Aorta (tissue), 5 donors: Measurements from ENCODE around the gene DYNC2LI1. TPM values are rescaled to one million over a fixed set of nuclear protein-coding genes. Genes with fewer than 3 reads are reported as not detected.

Source experiments
- ATAC-seq: fragments of 200-7000 bp; cut with Tn5 transposase; one replicate; pipeline ENCODE4 v1.9.1; 2022; ENCODE audit warnings: moderate library complexity; ENCODE audit not compliant: low FRiP score
- DNase-seq, 2 donors: peaks; one replicate each; pipeline ENCODE4 v3.0.0-alpha.2; 2020
- H3K27ac ChIP-seq, 2 donors: one replicate each; pipeline ENCODE4 v1.5.1; 2013; ENCODE audit warnings: low read length in 2 of 2, mild to moderate bottlenecking in 2 of 2, moderate library complexity in 2 of 2, control low read depth in 1 of 2, inconsistent platforms in 1 of 2, low read depth in 1 of 2
- H3K27me3 ChIP-seq, 2 donors: one replicate each; pipeline ENCODE4 v1.6.1; 2013; ENCODE audit warnings: control low read depth in 1 of 2, low read length in 1 of 2, mild to moderate bottlenecking in 1 of 2, moderate library complexity in 1 of 2; ENCODE audit not compliant: insufficient read depth in 2 of 2, control insufficient read depth in 1 of 2
- H3K36me3 ChIP-seq, 2 donors: one replicate each; pipeline ENCODE4 v1.6.1; 2013; ENCODE audit warnings: control low read depth in 1 of 2, low read length in 1 of 2, mild to moderate bottlenecking in 1 of 2; ENCODE audit not compliant: insufficient read depth in 2 of 2, control insufficient read depth in 1 of 2
- H3K4me1 ChIP-seq, 2 donors: one replicate each; pipeline ENCODE4 v1.6.1; 2013; ENCODE audit warnings: low read length in 2 of 2, control low read depth in 1 of 2, mild to moderate bottlenecking in 1 of 2, moderate library complexity in 1 of 2; ENCODE audit not compliant: insufficient read depth in 2 of 2, control insufficient read depth in 1 of 2
- H3K4me3 ChIP-seq, 2 donors: one replicate each; pipeline ENCODE4 v1.5.1; 2013; ENCODE audit warnings: low read length in 2 of 2, control low read depth in 1 of 2, mild to moderate bottlenecking in 1 of 2
- H3K9me3 ChIP-seq: one replicate; pipeline ENCODE4 v1.6.1; 2013; ENCODE audit warnings: mild to moderate bottlenecking, low read length; ENCODE audit not compliant: control insufficient read depth
- WGBS, 2 donors: extraction: QIAGEN DNeasy Blood & Tissue Kit; methylation state at CpG; one replicate each; pipeline ENCODE4 v1.1.7; 2013; 5-methylcytosine and 5-hydroxymethylcytosine counted together
- intact Hi-C, 2 donors: fragments of 100-400 bp; cut with DNase I; formaldehyde crosslinking; loops; one replicate each; pipeline versions ENCODE4 v1.14.2 to v1.15.0; 2022
- polyA plus RNA-seq, 2 donors: library from polyadenylated mRNA; stranded (reverse); fragments of 200-250 nt; gene quantifications; one replicate each; pipeline ENCODE4 v1.2.3, GENCODE V29; 2013
- total RNA-seq, 2 donors: library from RNA; stranded (reverse); fragmentation: NEBNext Ultra II Directional; extraction: Animal tissue kit (Norgen Biotek cat#: 25700); gene quantifications; one replicate each; pipeline ENCODE4 v1.2.1, GENCODE V29; 2021
- donor health status: healthy with polysubstance abuse.
- donor health status: Bipolar disorder and iron deficiency.
- donor health status: DM: no; HTN: no; CAD: no.
- donor health status: DM: no; HTN: no; CAD: no.
- donor health status: DM: yes; HTN: yes; CAD: no.

DYNC2LI1 gene
- total and polyA plus RNA-seq, 4 donors, result 8.8 to 44.3 (median 27.4) TPM

GRCh38 chr2:43737097-43737854 lies 36.6 kb upstream of the DYNC2LI1 start:
- ATAC-seq, result peak; percentile 41
- no peaks in the 10 kb centered on the region for H3K27me3 ChIP-seq
- no peak overlapping the region for H3K4me3 ChIP-seq
- peak; percentile 61 to 79 for DNase-seq
- H3K36me3 ChIP-seq, result peaks cover 0 to 2% of the 10 kb centered on the region in 2 donors
- H3K4me1 ChIP-seq, result no peaks in the 10 kb centered on the region
- WGBS, 2 donors, result 37 to 39% methylated on average over 8 of the region's 8 CpGs
- no peaks in the 10 kb centered on the region for H3K9me3 ChIP-seq
- intact Hi-C loops, result no loop called here
- peak overlapping the region in 1 of 2 donors; percentile 69 for H3K27ac ChIP-seq

GRCh38 chr2:43737855-43738254 lies 36.0 kb upstream of the DYNC2LI1 start:
- Histone ChIP-seq H3K9me3 (no peaks in the 10 kb centered on the region), H3K4me1 (no peaks in the 10 kb centered on the region), H3K4me3 (no peak overlapping the region), H3K27ac (peak overlapping the region in 1 of 2 donors; percentile 69), H3K36me3 (no peaks in the 10 kb centered on the region), H3K27me3 (no peaks in the 10 kb centered on the region)
- no peak for ATAC-seq
- intact Hi-C loops, result no loop called here
- 73 to 80% methylated on average over 2 of the region's 2 CpGs for WGBS, 2 donors
- DNase-seq, result no peak

- DNase-seq, result no peak
- Histone ChIP-seq H3K4me1 (no peaks in the 10 kb centered on the region), H3K36me3 (no peaks in the 10 kb centered on the region), H3K27ac (no peak overlapping the region), H3K4me3 (no peak overlapping the region), H3K27me3 (no peaks in the 10 kb centered on the region), H3K9me3 (no peaks in the 10 kb centered on the region)
- ATAC-seq, result no peak
- intact Hi-C loops, result no loop called here
- 78 to 86% methylated on average over 2 of the region's 2 CpGs for WGBS, 2 donors
These were observed 35.6 kb upstream of the DYNC2LI1 start for GRCh38 chr2:43738257-43738656.

DNA sequence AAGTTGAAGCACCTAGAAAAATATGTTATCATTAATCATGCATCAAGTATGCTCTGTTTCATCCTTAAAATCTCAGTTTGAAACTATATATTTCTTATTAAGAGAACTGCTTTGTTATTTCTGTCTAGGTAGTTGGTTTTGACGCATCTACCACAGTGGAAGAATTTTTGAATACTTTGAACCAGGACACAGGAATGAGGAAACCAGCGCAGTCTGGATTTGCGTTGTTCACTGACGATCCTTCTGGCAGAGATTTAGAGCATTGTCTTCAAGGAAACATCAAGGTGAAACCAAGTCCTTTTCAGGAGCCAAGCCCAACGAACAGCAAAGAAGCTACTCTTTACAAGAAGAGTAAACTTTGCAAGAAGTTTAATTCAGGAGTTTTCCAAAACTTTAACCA lies 30.1 kb upstream of the DYNC2LI1 start:
- ATAC-seq, result no peak
- H3K27me3 ChIP-seq, result no peaks in the 10 kb centered on the region
- H3K4me3 ChIP-seq, result no peak overlapping the region
- no peaks in the 10 kb centered on the region for H3K9me3 ChIP-seq
- no peaks in the 10 kb centered on the region for H3K36me3 ChIP-seq
- WGBS, 2 donors, result 74 to 79% methylated on average over 5 of the region's 5 CpGs
- intact Hi-C loops, result no loop called here
- H3K27ac ChIP-seq, result no peak overlapping the region
- peaks cover 3 to 5% of the 10 kb centered on the region in 2 donors for H3K4me1 ChIP-seq
- DNase-seq, result no peak

GRCh38 chr2:43745457-43745856 lies 28.4 kb upstream of the DYNC2LI1 start:
- no peaks in the 10 kb centered on the region for H3K9me3 ChIP-seq
- no peaks in the 10 kb centered on the region for H3K27me3 ChIP-seq
- DNase-seq (no peak), ATAC-seq (no peak)
- intact Hi-C loops, result no loop called here
- H3K4me1 ChIP-seq, result peaks cover 3 to 5% of the 10 kb centered on the region in 2 donors
- peak overlapping the region in 1 of 2 donors; percentile 63 for H3K27ac ChIP-seq
- no peaks in the 10 kb centered on the region for H3K36me3 ChIP-seq
- WGBS, 2 donors, result 4 to 9% methylated on average over 3 of the region's 3 CpGs
- no peak overlapping the region for H3K4me3 ChIP-seq

DNA sequence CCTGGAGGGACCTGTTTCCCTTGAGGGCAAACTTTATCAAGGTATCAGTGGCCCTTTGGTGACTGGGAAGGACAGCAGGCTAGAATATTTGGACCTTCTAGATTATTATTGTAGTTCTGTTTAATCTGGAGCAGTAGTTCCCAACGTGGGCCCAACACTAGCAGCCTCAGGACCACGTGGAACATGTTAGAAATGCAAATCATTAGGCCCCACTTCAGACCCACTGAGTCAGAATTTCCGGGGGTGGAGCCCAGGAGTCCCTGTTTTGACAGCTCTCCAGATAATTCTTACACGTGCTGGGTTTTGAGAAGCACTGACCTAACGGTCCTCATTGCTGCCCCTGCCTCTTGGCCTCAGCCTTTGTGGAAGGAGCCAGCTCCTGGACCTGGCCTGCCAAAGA lies 25.5 kb upstream of the DYNC2LI1 start:
- ATAC-seq (no peak), DNase-seq (no peak)
- 15 to 20% methylated on average over 5 of the region's 5 CpGs for WGBS, 2 donors
- H3K9me3 ChIP-seq, result no peaks in the 10 kb centered on the region
- intact Hi-C loops, result no loop called here
- H3K4me3 ChIP-seq, result no peak overlapping the region
- H3K27ac ChIP-seq, result peak overlapping the region in 1 of 2 donors; percentile 67
- no peaks in the 10 kb centered on the region for H3K36me3 ChIP-seq
- no peaks in the 10 kb centered on the region for H3K27me3 ChIP-seq
- peaks cover 3 to 5% of the 10 kb centered on the region in 2 donors for H3K4me1 ChIP-seq

DNA sequence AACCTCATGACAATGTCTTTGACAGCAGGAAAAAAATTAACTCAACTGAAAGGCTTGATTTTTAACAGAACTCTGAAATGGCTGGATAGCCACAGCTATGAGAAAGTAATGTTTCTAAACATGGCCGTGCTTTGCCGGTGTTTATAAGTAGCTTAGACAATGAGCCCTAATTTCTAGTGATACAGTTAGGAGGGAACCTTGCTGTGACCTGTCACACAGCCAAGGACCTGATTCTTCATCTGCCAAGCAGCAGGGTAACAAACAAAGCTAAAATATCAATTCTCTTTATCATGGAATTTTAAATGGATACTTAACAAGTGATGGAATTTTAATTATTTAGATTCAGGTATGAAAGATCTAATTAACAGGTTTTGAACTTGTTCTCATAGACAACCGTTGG lies 24.3 kb upstream of the DYNC2LI1 start:
- DNase-seq, result no peak
- Histone ChIP-seq H3K4me1 (peaks cover 3 to 5% of the 10 kb centered on the region in 2 donors), H3K9me3 (no peaks in the 10 kb centered on the region), H3K27ac (peak overlapping the region in 1 of 2 donors; percentile 57), H3K36me3 (peaks cover 0 to 3% of the 10 kb centered on the region in 2 donors), H3K27me3 (no peaks in the 10 kb centered on the region), H3K4me3 (no peak overlapping the region)
- ATAC-seq, result no peak
- WGBS, 2 donors, result 6 to 19% methylated on average over 3 of the region's 3 CpGs
- intact Hi-C loops, result no loop called here

DNA sequence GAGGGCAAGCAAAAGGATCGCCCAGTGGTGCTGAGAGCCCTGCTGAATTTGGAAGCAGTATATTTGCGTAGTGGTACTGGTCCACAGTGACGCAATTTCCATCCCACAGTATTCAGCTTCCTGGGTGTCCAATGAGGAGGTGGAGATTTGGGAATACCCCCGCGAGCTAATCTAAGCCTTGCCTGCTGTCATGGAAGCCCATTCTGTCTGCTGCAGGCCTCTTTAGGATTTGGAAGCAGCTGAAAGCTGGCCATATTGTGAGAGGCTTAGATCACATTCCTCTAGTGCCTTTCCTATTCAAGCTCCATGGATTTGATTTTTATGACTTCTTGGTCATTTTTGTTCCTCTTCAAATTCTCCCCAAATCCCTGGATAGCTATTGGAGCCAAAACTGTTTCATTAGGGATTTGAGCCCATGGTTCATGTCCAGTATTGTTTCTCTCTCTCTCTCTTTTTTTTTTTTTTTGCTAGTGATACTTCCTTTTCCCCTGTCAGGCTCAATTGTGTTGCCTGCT lies 22.3 kb upstream of the DYNC2LI1 start:
- Histone ChIP-seq H3K9me3 (no peaks in the 10 kb centered on the region), H3K4me3 (no peak overlapping the region), H3K27ac (no peak overlapping the region), H3K27me3 (no peaks in the 10 kb centered on the region), H3K4me1 (peaks cover 3 to 5% of the 10 kb centered on the region in 2 donors), H3K36me3 (peaks cover 0 to 3% of the 10 kb centered on the region in 2 donors)
- no peak for ATAC-seq
- intact Hi-C loops, result no loop called here
- 95 to 100% methylated on average over 5 of the region's 5 CpGs for WGBS, 2 donors
- no peak for DNase-seq

DNA sequence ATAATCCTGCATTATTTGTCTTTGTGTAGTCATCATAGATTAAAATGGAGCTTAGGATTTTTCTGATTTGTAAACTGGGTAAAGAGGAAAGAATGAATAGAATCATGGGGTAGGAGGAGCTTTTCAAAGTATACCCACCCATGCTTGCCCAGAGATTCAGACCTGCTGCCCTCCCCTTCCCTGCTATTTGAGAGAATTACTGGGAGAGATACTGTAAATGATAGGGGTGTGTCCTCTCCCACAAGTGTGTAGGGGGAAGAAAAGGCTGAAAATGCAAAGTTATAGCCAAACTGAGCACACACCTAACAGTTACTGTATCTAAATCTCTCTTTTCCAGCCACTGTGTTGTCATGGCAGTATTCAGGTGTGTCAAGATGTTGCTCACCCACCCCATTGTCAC lies 21.5 kb upstream of the DYNC2LI1 start:
- Histone ChIP-seq H3K4me3 (no peak overlapping the region), H3K27ac (no peak overlapping the region), H3K36me3 (peaks cover 0 to 3% of the 10 kb centered on the region in 2 donors), H3K4me1 (peaks cover 1 to 3% of the 10 kb centered on the region in 2 donors), H3K9me3 (no peaks in the 10 kb centered on the region), H3K27me3 (no peaks in the 10 kb centered on the region)
- ATAC-seq (no peak), DNase-seq (no peak)
- intact Hi-C loops, result no loop called here
